PC-3 (cell line): Measurements from ENCODE around the gene GFPT2.

ENCODE experiments used
- EZH2 ChIP-seq: fragments of 300-600 bp; sonication (generic); IDR thresholded peaks from one replicate; pipeline ENCODE4 v1.6.1; 2017; ENCODE audit warnings: antibody characterized with exemption, mild to moderate bottlenecking, low read length; ENCODE audit not compliant: unreplicated experiment
- TF ChIP-seq, protein P1 (sequence below): fragments of 300-600 bp; sonication (generic); conservative IDR thresholded peaks from 2 replicates; pipeline ENCODE4 v1.5.1; 2017; ENCODE audit warnings: antibody characterized with exemption, low read depth, mild to moderate bottlenecking, low read length

DNA sequence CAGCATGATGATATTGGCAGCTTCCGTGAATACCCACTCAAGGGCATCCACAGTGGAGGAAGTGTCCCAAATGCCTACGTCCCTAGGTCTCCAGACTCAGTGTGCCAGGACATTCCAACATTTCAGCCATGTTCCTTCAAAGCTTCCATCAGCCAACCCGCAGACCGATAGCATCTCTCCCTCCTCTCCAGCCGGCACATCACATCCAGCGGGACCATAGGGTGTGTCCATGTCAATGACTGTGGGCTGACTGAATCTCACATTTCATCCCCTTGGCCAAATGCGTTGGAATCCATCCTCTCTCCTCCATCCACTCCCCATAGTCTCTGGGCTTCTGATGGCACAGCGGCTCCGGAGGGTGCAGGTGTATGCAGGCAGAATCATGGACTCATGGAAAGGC is 22.2 kb upstream of the GFPT2 start:
- TF ChIP-seq, protein P1, sequence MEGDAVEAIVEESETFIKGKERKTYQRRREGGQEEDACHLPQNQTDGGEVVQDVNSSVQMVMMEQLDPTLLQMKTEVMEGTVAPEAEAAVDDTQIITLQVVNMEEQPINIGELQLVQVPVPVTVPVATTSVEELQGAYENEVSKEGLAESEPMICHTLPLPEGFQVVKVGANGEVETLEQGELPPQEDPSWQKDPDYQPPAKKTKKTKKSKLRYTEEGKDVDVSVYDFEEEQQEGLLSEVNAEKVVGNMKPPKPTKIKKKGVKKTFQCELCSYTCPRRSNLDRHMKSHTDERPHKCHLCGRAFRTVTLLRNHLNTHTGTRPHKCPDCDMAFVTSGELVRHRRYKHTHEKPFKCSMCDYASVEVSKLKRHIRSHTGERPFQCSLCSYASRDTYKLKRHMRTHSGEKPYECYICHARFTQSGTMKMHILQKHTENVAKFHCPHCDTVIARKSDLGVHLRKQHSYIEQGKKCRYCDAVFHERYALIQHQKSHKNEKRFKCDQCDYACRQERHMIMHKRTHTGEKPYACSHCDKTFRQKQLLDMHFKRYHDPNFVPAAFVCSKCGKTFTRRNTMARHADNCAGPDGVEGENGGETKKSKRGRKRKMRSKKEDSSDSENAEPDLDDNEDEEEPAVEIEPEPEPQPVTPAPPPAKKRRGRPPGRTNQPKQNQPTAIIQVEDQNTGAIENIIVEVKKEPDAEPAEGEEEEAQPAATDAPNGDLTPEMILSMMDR: no peak
- TF ChIP-seq EZH2: no peak
